K562 (cell line): ENCODE measurements around the gene MINDY4. TPM values are rescaled to one million over a fixed set of nuclear protein-coding genes. Genes with fewer than 3 reads are reported as not detected.

Experiments
- CBX8 ChIP-seq: fragments of 200-600 bp; sonication (generic); IDR thresholded peaks from 2 replicates; pipeline ENCODE4 v1.6.1; 2012; ENCODE audit warnings: borderline replicate concordance, mixed run types, low read depth, mild to moderate bottlenecking, moderate library complexity, mixed read lengths, low read length, control low read depth, inconsistent platforms; ENCODE audit not compliant: poor library complexity, severe bottlenecking; ENCODE audit errors: extremely low read depth
- CC2D1A ChIP-seq: fragments of 450-650 bp; IDR thresholded peaks from 2 replicates; pipeline ENCODE4 v1.6.1; 2017; ENCODE audit warnings: mild to moderate bottlenecking
- FOSL1 ChIP-seq: fragments of 200-800 bp; sonication (Bioruptor generic); conservative IDR thresholded peaks from 2 replicates; pipeline ENCODE4 v1.6.1; 2016; ENCODE audit warnings: missing genetic modification characterization, missing compliant biosample characterization
- FOXK2 ChIP-seq, 2 experiments: fragments of 450-650 bp; IDR thresholded peaks in 1 of 2; conservative IDR thresholded peaks in 1 of 2; 2 replicates each; pipeline ENCODE4 v1.6.1; 2016; ENCODE audit warnings: low read depth in 2 of 2, mild to moderate bottlenecking in 1 of 2
- HDGF ChIP-seq: fragments of 450-650 bp; IDR thresholded peaks from 2 replicates; pipeline ENCODE4 v1.6.1; 2016
- IFI16 ChIP-seq: fragments of 250-450 bp; sonication (Bioruptor Pico); IDR thresholded peaks from 2 replicates; pipeline ENCODE4 v2.1.2; 2022; ENCODE audit warnings: mild to moderate bottlenecking, inconsistent platforms
- KAT2B ChIP-seq: IDR thresholded peaks from one replicate; pipeline ENCODE4 v1.6.1; 2012; ENCODE audit warnings: low read depth, mild to moderate bottlenecking, control low read depth, inconsistent platforms, low read length, moderate library complexity
- MCM7 ChIP-seq, 2 experiments: fragments of 450-650 bp; IDR thresholded peaks; 2 replicates each; pipeline ENCODE4 v1.6.1; 2016 to 2018
- POLR2B ChIP-seq: fragments of 450-650 bp; IDR thresholded peaks from 2 replicates; pipeline ENCODE4 v1.6.1; 2018; ENCODE audit warnings: low read depth; ENCODE audit not compliant: partially characterized antibody
- POLR3G ChIP-seq: IDR thresholded peaks from 2 replicates; pipeline ENCODE4 v1.6.1; 2011; ENCODE audit not compliant: insufficient read length, insufficient replicate concordance; ENCODE audit errors: extremely low read depth
- ZNF12 ChIP-seq: sonication (generic); formaldehyde crosslinking; IDR thresholded peaks from 2 replicates; pipeline ENCODE4 v1.4.0; 2020; ENCODE audit warnings: mild to moderate bottlenecking, missing genetic modification reagents
- ZNF143 ChIP-seq: sonication (generic); formaldehyde crosslinking; IDR thresholded peaks from 2 replicates; pipeline ENCODE4 v1.9.0; 2022; ENCODE audit warnings: mild to moderate bottlenecking, missing genetic modification reagents
- polyA plus RNA-seq, 8 experiments: library from polyadenylated mRNA; depleted of rRNA in 4 of 8; stranded (reverse) in 5 of 8; unstranded in 3 of 8; fragments of >200 nt; fragmentation: Nextera tagmentation in 2 of 8; fragmentation: Illumina TruSeq in 1 of 8; extraction: Ambion mirVana in 2 of 8; extraction: Trizol in 1 of 8; gene quantifications; 2 replicates each; pipeline versions ENCODE4 v1.2.1 to v1.2.3, GENCODE V29; 2011 to 2014; ENCODE audit warnings: inconsistent platforms in 1 of 8, missing spikeins in 1 of 8
- total RNA-seq, 7 experiments: library from RNA; depleted of rRNA in 6 of 7; stranded (reverse); fragments of >200 nt in 6 of 7; fragmentation: Illumina TruSeq in 2 of 7; extraction: Trizol in 2 of 7; gene quantifications; 2 replicates each; pipeline versions ENCODE4 v1.2.1 to v1.2.3, GENCODE V29; 2011 to 2021; ENCODE audit warnings: low replicate concordance in 1 of 7
- TF ChIP-seq, protein P1 (sequence below): fragments of 200-800 bp; sonication (Bioruptor generic); IDR thresholded peaks from 2 replicates; pipeline ENCODE4 v1.6.1; 2016; ENCODE audit warnings: missing genetic modification characterization, missing compliant biosample characterization
- TF ChIP-seq, protein P2 (sequence below): fragments of 450-650 bp; IDR thresholded peaks from 2 replicates; pipeline ENCODE4 v1.6.1; 2016; ENCODE audit warnings: low read depth, mild to moderate bottlenecking, moderate library complexity
- TF ChIP-seq, protein P3 (sequence below): sonication (generic); formaldehyde crosslinking; IDR thresholded peaks from 2 replicates; pipeline ENCODE4 v1.8.1; 2023; ENCODE audit warnings: mild to moderate bottlenecking, missing genetic modification reagents
- TF ChIP-seq, protein P4 (sequence below): fragments of 450-650 bp; formaldehyde crosslinking; IDR thresholded peaks from 2 replicates; pipeline ENCODE4 v1.4.0; 2020; ENCODE audit warnings: mild to moderate bottlenecking
- TF ChIP-seq, protein P5 (sequence below): fragments of 250-450 bp; sonication (Bioruptor Pico); IDR thresholded peaks from 2 replicates; pipeline ENCODE4 v1.4.0; 2020; ENCODE audit warnings: mild to moderate bottlenecking

The MINDY4 gene
- total and polyA plus RNA-seq, 9 of the 15 experiments (the other 6 are each of a cell fraction or from before 2014, with no cell fraction given): 2.1 to 16.7 (median 11.0) TPM

DNA sequence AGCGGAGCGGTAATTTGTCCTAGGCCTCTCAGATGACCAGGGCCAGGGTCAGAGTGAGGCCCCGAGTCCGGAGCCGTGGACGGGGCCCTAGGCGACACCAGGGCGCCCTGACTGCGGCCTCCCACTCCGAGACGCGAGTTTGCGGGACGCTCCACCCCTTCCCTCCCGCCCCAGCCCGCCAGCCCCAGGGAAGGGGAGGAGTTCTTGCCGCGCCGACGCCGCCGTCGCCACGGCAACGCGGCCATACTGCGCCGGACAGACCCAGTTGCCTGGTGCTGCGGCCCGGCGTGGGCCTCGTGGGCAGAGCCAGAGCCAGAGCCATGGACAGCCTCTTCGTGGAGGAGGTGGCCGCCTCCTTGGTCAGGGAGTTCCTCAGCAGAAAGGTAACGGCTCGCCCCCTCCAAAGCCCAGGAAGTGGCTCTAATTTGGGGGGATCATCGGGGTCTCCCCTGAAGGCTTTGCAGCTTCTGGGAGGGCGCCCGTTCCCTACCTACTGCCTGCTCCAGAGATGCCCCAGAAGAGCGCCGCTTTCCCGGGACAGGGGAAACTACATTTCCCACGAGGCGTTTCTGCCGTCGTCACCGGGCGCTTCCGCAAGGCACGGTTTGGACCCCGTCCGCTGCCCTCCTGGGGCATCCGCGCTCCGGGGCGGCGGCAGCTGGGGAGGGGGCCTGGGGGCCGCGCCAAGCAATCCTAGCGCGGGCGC, at the start of gene MINDY4 (continued):
- TF ChIP-seq, protein P1, sequence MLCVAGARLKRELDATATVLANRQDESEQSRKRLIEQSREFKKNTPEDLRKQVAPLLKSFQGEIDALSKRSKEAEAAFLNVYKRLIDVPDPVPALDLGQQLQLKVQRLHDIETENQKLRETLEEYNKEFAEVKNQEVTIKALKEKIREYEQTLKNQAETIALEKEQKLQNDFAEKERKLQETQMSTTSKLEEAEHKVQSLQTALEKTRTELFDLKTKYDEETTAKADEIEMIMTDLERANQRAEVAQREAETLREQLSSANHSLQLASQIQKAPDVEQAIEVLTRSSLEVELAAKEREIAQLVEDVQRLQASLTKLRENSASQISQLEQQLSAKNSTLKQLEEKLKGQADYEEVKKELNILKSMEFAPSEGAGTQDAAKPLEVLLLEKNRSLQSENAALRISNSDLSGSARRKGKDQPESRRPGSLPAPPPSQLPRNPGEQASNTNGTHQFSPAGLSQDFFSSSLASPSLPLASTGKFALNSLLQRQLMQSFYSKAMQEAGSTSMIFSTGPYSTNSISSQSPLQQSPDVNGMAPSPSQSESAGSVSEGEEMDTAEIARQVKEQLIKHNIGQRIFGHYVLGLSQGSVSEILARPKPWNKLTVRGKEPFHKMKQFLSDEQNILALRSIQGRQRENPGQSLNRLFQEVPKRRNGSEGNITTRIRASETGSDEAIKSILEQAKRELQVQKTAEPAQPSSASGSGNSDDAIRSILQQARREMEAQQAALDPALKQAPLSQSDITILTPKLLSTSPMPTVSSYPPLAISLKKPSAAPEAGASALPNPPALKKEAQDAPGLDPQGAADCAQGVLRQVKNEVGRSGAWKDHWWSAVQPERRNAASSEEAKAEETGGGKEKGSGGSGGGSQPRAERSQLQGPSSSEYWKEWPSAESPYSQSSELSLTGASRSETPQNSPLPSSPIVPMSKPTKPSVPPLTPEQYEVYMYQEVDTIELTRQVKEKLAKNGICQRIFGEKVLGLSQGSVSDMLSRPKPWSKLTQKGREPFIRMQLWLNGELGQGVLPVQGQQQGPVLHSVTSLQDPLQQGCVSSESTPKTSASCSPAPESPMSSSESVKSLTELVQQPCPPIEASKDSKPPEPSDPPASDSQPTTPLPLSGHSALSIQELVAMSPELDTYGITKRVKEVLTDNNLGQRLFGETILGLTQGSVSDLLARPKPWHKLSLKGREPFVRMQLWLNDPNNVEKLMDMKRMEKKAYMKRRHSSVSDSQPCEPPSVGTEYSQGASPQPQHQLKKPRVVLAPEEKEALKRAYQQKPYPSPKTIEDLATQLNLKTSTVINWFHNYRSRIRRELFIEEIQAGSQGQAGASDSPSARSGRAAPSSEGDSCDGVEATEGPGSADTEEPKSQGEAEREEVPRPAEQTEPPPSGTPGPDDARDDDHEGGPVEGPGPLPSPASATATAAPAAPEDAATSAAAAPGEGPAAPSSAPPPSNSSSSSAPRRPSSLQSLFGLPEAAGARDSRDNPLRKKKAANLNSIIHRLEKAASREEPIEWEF (CRISPR knock-in tag): no peak
- no peak for TF ChIP-seq ZNF12
- no peak for TF ChIP-seq FOSL1 (tag)
- TF ChIP-seq, protein P2, sequence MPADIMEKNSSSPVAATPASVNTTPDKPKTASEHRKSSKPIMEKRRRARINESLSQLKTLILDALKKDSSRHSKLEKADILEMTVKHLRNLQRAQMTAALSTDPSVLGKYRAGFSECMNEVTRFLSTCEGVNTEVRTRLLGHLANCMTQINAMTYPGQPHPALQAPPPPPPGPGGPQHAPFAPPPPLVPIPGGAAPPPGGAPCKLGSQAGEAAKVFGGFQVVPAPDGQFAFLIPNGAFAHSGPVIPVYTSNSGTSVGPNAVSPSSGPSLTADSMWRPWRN: no peak
- peak; percentile 77 for TF ChIP-seq ZNF143 (CRISPR knock-in tag)
- no peak for TF ChIP-seq POLR3G
- no peak for TF ChIP-seq MCM7 (IDR thresholded peaks at IDR 0.05)
- TF ChIP-seq CC2D1A: no peak
- no peak for TF ChIP-seq KAT2B
- no peak for TF ChIP-seq HDGF
- TF ChIP-seq, protein P3, sequence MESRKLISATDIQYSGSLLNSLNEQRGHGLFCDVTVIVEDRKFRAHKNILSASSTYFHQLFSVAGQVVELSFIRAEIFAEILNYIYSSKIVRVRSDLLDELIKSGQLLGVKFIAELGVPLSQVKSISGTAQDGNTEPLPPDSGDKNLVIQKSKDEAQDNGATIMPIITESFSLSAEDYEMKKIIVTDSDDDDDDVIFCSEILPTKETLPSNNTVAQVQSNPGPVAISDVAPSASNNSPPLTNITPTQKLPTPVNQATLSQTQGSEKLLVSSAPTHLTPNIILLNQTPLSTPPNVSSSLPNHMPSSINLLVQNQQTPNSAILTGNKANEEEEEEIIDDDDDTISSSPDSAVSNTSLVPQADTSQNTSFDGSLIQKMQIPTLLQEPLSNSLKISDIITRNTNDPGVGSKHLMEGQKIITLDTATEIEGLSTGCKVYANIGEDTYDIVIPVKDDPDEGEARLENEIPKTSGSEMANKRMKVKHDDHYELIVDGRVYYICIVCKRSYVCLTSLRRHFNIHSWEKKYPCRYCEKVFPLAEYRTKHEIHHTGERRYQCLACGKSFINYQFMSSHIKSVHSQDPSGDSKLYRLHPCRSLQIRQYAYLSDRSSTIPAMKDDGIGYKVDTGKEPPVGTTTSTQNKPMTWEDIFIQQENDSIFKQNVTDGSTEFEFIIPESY (CRISPR knock-in tag): no peak
- TF ChIP-seq, protein P4, sequence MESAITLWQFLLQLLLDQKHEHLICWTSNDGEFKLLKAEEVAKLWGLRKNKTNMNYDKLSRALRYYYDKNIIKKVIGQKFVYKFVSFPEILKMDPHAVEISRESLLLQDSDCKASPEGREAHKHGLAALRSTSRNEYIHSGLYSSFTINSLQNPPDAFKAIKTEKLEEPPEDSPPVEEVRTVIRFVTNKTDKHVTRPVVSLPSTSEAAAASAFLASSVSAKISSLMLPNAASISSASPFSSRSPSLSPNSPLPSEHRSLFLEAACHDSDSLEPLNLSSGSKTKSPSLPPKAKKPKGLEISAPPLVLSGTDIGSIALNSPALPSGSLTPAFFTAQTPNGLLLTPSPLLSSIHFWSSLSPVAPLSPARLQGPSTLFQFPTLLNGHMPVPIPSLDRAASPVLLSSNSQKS: no peak
- no peak for TF ChIP-seq FOXK2 (conservative IDR thresholded peaks at IDR 0.05 in 1 of 2, IDR thresholded peaks at IDR 0.05 in 1 of 2; ENCODE audit: low read depth in 2 of 2)
- TF ChIP-seq, protein P5, sequence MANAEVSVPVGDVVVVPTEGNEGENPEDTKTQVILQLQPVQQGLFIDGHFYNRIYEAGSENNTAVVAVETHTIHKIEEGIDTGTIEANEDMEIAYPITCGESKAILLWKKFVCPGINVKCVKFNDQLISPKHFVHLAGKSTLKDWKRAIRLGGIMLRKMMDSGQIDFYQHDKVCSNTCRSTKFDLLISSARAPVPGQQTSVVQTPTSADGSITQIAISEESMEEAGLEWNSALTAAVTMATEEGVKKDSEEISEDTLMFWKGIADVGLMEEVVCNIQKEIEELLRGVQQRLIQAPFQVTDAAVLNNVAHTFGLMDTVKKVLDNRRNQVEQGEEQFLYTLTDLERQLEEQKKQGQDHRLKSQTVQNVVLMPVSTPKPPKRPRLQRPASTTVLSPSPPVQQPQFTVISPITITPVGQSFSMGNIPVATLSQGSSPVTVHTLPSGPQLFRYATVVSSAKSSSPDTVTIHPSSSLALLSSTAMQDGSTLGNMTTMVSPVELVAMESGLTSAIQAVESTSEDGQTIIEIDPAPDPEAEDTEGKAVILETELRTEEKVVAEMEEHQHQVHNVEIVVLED (CRISPR knock-in tag): no peak
- no peak for TF ChIP-seq IFI16 (CRISPR knock-in tag)
- peak; percentile 56 for TF ChIP-seq POLR2B
- no peak for TF ChIP-seq CBX8
